H9 (cell line): ENCODE data around the gene ABCG1. TPM values are rescaled to one million over a fixed set of nuclear protein-coding genes. Genes with fewer than 3 reads are reported as not detected.

Experiments used
- DNase-seq: peaks from one replicate; pipeline ENCODE4 v3.0.0-alpha.2; 2017
- H2AFZ ChIP-seq: one replicate; pipeline ENCODE4 v1.6.1; 2013; ENCODE audit warnings: mild to moderate bottlenecking, low read length, control low read depth, moderate library complexity
- H2AK5ac ChIP-seq: 2 replicates; pipeline ENCODE4 v1.6.1; 2013; ENCODE audit warnings: low read length, control low read depth, mixed read lengths; ENCODE audit not compliant: insufficient read length
- H2BK120ac ChIP-seq: one replicate; pipeline ENCODE4 v1.6.1; 2013; ENCODE audit warnings: low read depth, mild to moderate bottlenecking, low read length, control low read depth, inconsistent platforms; ENCODE audit not compliant: poor library complexity, severe bottlenecking
- H2BK12ac ChIP-seq: 2 replicates; pipeline ENCODE4 v1.6.1; 2013; ENCODE audit warnings: low read length, control low read depth, mixed read lengths, low read depth; ENCODE audit not compliant: insufficient read length
- H2BK15ac ChIP-seq: 2 replicates; pipeline ENCODE4 v1.6.1; 2013; ENCODE audit warnings: low read depth, low read length, control low read depth
- H2BK20ac ChIP-seq: one replicate; pipeline ENCODE4 v1.6.1; 2013; ENCODE audit warnings: low read depth, mild to moderate bottlenecking, low read length, control low read depth, inconsistent platforms; ENCODE audit not compliant: poor library complexity, severe bottlenecking
- H2BK5ac ChIP-seq: 2 replicates; pipeline ENCODE4 v1.6.1; 2013; ENCODE audit warnings: low read length, control low read depth, mixed read lengths; ENCODE audit not compliant: insufficient read length
- H3K14ac ChIP-seq: 2 replicates; pipeline ENCODE4 v1.6.1; 2013; ENCODE audit warnings: low read length, control low read depth; ENCODE audit not compliant: insufficient read depth
- H3K18ac ChIP-seq: 2 replicates; pipeline ENCODE4 v1.6.1; 2013; ENCODE audit warnings: low read depth, mild to moderate bottlenecking, mixed read lengths, low read length, control low read depth; ENCODE audit not compliant: insufficient read length
- H3K23ac ChIP-seq: 2 replicates; pipeline ENCODE4 v1.6.1; 2013; ENCODE audit warnings: low read length, control low read depth, mixed read lengths, low read depth; ENCODE audit not compliant: insufficient read length
- H3K23me2 ChIP-seq: 2 replicates; pipeline ENCODE4 v1.6.1; 2013; ENCODE audit warnings: low read depth, mild to moderate bottlenecking, mixed read lengths, low read length, control low read depth; ENCODE audit not compliant: insufficient read length, poor library complexity, severe bottlenecking
- H3K27ac ChIP-seq: 2 replicates; pipeline ENCODE4 v1.5.1; 2013; ENCODE audit warnings: low read length, control low read depth, mixed read lengths, low read depth; ENCODE audit not compliant: insufficient read length
- H3K27me3 ChIP-seq: 2 replicates; pipeline ENCODE4 v1.6.1; 2013; ENCODE audit warnings: low read length, control low read depth, inconsistent platforms; ENCODE audit not compliant: insufficient read depth
- H3K4ac ChIP-seq: 2 replicates; pipeline ENCODE4 v1.6.1; 2013; ENCODE audit warnings: low read depth, mild to moderate bottlenecking, control low read depth, inconsistent platforms, low read length, moderate library complexity
- H3K4me1 ChIP-seq: 2 replicates; pipeline ENCODE4 v1.6.1; 2013; ENCODE audit warnings: low read length, control low read depth, inconsistent platforms; ENCODE audit not compliant: insufficient read depth
- H3K4me2 ChIP-seq: 2 replicates; pipeline ENCODE4 v1.6.1; 2013; ENCODE audit warnings: low read length, control low read depth, mixed read lengths; ENCODE audit not compliant: insufficient read length, insufficient read depth
- H3K56ac ChIP-seq: 2 replicates; pipeline ENCODE4 v1.6.1; 2013; ENCODE audit warnings: low read depth, mild to moderate bottlenecking, mixed read lengths, low read length, control low read depth; ENCODE audit not compliant: insufficient read length
- H3K79me1 ChIP-seq: 2 replicates; pipeline ENCODE4 v1.6.1; 2013; ENCODE audit warnings: low read depth, mild to moderate bottlenecking, moderate library complexity, low read length, control low read depth, inconsistent platforms; ENCODE audit not compliant: insufficient read depth, poor library complexity, severe bottlenecking
- H3K79me2 ChIP-seq: 2 replicates; pipeline ENCODE4 v1.6.1; 2013; ENCODE audit warnings: low read length, control low read depth, inconsistent platforms; ENCODE audit not compliant: insufficient read depth
- H3K9ac ChIP-seq: 2 replicates; pipeline ENCODE4 v1.6.1; 2013; ENCODE audit warnings: low read length, control low read depth, mixed read lengths; ENCODE audit not compliant: insufficient read length; ENCODE audit errors: extremely low read depth
- H3K9me3 ChIP-seq: one replicate; pipeline ENCODE4 v1.6.1; 2013; ENCODE audit warnings: low read depth, low read length, inconsistent platforms; ENCODE audit not compliant: control insufficient read depth
- H3T11ph ChIP-seq: one replicate; pipeline ENCODE4 v1.6.1; 2013; ENCODE audit warnings: mild to moderate bottlenecking, low read length, control low read depth, inconsistent platforms
- H4K20me1 ChIP-seq: one replicate; pipeline ENCODE4 v1.6.1; 2013; ENCODE audit not compliant: control insufficient read depth, insufficient read length, insufficient read depth
- H4K5ac ChIP-seq: 2 replicates; pipeline ENCODE4 v1.6.1; 2013; ENCODE audit warnings: low read depth, mild to moderate bottlenecking, mixed read lengths, low read length, control low read depth; ENCODE audit not compliant: insufficient read length
- H4K8ac ChIP-seq: replicated peaks from 2 replicates; pipeline ENCODE4 v1.6.1; 2013; ENCODE audit warnings: low read length, control low read depth, mixed read lengths, low read depth; ENCODE audit not compliant: insufficient read length
- H4K91ac ChIP-seq: 2 replicates; pipeline ENCODE4 v1.6.1; 2013; ENCODE audit warnings: low read depth, mild to moderate bottlenecking, moderate library complexity, mixed read lengths, low read length, control low read depth; ENCODE audit not compliant: insufficient read length
- H3K27ac Mint-ChIP-seq, 3 experiments: 2 replicates in 2 of 3; 3 replicates in 1 of 3; pipeline ENCODE4 v1.8.0; 2020 to 2021; ENCODE audit warnings: mixed read lengths in 3 of 3, mild to moderate bottlenecking in 1 of 3, moderate library complexity in 1 of 3
- H3K27me3 Mint-ChIP-seq: 2 replicates; pipeline ENCODE4 v1.8.0; 2021; ENCODE audit warnings: low read depth, mild to moderate bottlenecking, moderate library complexity, mixed read lengths
- H3K36me3 Mint-ChIP-seq, 3 experiments: 2 replicates in 2 of 3; 3 replicates in 1 of 3; pipeline ENCODE4 v1.8.0; 2020 to 2021; ENCODE audit warnings: low read depth in 3 of 3, mixed read lengths in 3 of 3; ENCODE audit not compliant: insufficient read depth in 1 of 3
- H3K4me1 Mint-ChIP-seq, 2 experiments: 2 replicates each; pipeline ENCODE4 v1.8.0; 2020; ENCODE audit warnings: mixed read lengths in 2 of 2
- H3K4me3 Mint-ChIP-seq, 2 experiments: 2 replicates in 1 of 2; 3 replicates in 1 of 2; pipeline ENCODE4 v1.8.0; 2020 to 2021; ENCODE audit warnings: mild to moderate bottlenecking in 2 of 2, mixed read lengths in 2 of 2, moderate library complexity in 1 of 2
- H3K9me3 Mint-ChIP-seq, 2 experiments: 2 replicates in 1 of 2; 3 replicates in 1 of 2; pipeline ENCODE4 v1.8.0; 2020; ENCODE audit warnings: mild to moderate bottlenecking in 2 of 2, mixed read lengths in 2 of 2, moderate library complexity in 1 of 2
- WGBS: extraction: QIAGEN DNeasy Blood & Tissue Kit; methylation state at CpG from one replicate; pipeline ENCODE4 v1.1.7; 2013; ENCODE audit warnings: missing lambda C conversion rate, low lambda C conversion rate, mixed read lengths; ENCODE audit not compliant: insufficient read length; ENCODE audit errors: extremely low coverage; 5-methylcytosine and 5-hydroxymethylcytosine counted together
- total RNA-seq: library from RNA; stranded (reverse); gene quantifications from 2 replicates; pipeline ENCODE4 v1.2.1, GENCODE V29; 2021
- TF ChIP-seq, protein P1 (sequence below): fragments of 200-600 bp; sonication (generic); conservative IDR thresholded peaks from 3 replicates; pipeline ENCODE4 v1.8.0; 2021; ENCODE audit warnings: antibody characterized with exemption, mild to moderate bottlenecking

ABCG1 gene
- total RNA-seq, 1 experiment from 2014 or later = 0.83 TPM

DNA sequence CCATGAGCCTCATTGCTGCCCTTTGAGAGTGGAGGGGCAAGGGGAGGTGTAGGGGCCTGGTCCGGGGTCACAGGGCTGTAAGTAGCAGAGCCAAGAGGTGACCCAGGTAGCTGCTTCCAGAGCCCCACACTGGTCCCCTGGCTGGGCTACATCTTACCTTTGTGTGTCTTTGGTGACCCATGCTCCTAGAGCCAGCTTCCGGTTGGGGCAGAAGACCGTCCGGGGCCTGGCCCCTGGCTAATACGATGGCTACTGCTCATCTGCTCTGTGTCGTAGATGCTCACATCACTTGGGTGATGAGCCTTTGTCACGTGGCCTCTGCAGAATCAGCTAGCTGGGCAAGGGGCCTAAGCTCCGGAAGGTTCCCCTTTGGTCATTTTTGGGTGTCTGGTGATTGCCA, 20.6 kb downstream of the ABCG1 start:
- Histone ChIP-seq H3K4me2 (no peak overlapping the region), H4K91ac (no peak overlapping the region), H2BK15ac (no peak overlapping the region), H2BK120ac (no peak overlapping the region), H3K23me2 (no peaks in the 10 kb centered on the region), H4K5ac (no peak overlapping the region), H3K56ac (no peak overlapping the region), H3K23ac (no peak overlapping the region), H3K4me1 (no peaks in the 10 kb centered on the region; the same call in 1 of the 2 replicates), H3K4ac (no peak overlapping the region), H3K79me2 (no peaks in the 10 kb centered on the region), H3K27me3 (peaks cover 7% of the 10 kb centered on the region; the same call in 1 of the 2 replicates), H3K27ac (no peak overlapping the region), H3K9me3 (no peaks in the 10 kb centered on the region), H2BK20ac (no peak overlapping the region), H3T11ph (no peak overlapping the region), H2BK12ac (no peak overlapping the region), H2AFZ (no peak overlapping the region), H3K79me1 (no peaks in the 10 kb centered on the region), H4K8ac (no peak overlapping the region), H2AK5ac (no peak overlapping the region), H3K9ac (no peak overlapping the region), H3K18ac (no peak overlapping the region), H3K14ac (no peak overlapping the region), H4K20me1 (no peaks in the 10 kb centered on the region), H2BK5ac (no peak overlapping the region)
- H3K27me3 Mint-ChIP-seq = peaks cover 43% of the 10 kb centered on the region
- H3K4me1 Mint-ChIP-seq = peaks cover 23 to 29% of the 10 kb centered on the region in 2 experiments
- H3K4me3 Mint-ChIP-seq = no peak overlapping the region
- no peak overlapping the region for H3K27ac Mint-ChIP-seq
- DNase-seq = no peak
- no peaks in the 10 kb centered on the region for H3K9me3 Mint-ChIP-seq
- no peaks in the 10 kb centered on the region for H3K36me3 Mint-ChIP-seq
- WGBS = no CpG with 5 or more reads among the region's 8 CpGs
- TF ChIP-seq, protein P1, sequence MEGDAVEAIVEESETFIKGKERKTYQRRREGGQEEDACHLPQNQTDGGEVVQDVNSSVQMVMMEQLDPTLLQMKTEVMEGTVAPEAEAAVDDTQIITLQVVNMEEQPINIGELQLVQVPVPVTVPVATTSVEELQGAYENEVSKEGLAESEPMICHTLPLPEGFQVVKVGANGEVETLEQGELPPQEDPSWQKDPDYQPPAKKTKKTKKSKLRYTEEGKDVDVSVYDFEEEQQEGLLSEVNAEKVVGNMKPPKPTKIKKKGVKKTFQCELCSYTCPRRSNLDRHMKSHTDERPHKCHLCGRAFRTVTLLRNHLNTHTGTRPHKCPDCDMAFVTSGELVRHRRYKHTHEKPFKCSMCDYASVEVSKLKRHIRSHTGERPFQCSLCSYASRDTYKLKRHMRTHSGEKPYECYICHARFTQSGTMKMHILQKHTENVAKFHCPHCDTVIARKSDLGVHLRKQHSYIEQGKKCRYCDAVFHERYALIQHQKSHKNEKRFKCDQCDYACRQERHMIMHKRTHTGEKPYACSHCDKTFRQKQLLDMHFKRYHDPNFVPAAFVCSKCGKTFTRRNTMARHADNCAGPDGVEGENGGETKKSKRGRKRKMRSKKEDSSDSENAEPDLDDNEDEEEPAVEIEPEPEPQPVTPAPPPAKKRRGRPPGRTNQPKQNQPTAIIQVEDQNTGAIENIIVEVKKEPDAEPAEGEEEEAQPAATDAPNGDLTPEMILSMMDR = no peak
